Naive B cell (primary cell): ENCODE data around the gene ALPK3. TPM values are rescaled to one million over a fixed set of nuclear protein-coding genes. Genes with fewer than 3 reads are reported as not detected.
A peak's percentile ranks its signal among the peaks of the same experiment; 100 is the strongest.

Experiments used
- ATAC-seq, 2 donors: fragments of 150-1000 bp; cut with Tn5 transposase; 2 replicates each; pipeline ENCODE4 v1.10.0; 2021; ENCODE audit warnings: low read depth in 2 of 2, mild to moderate bottlenecking in 2 of 2, moderate library complexity in 2 of 2
- DNase-seq: peaks from one replicate; pipeline ENCODE4 v3.0.0; 2022
- H3K27ac Mint-ChIP-seq, 6 donors: one replicate each; pipeline ENCODE4 v1.8.0; 2020 to 2022; ENCODE audit warnings: mild to moderate bottlenecking in 6 of 6, mixed read lengths in 6 of 6, moderate library complexity in 5 of 6, inconsistent platforms in 2 of 6
- H3K27me3 Mint-ChIP-seq, 3 donors: one replicate each; pipeline ENCODE4 v1.8.0; 2021 to 2022; ENCODE audit warnings: mixed read lengths in 3 of 3, mild to moderate bottlenecking in 1 of 3
- H3K36me3 Mint-ChIP-seq, 2 donors: one replicate each; pipeline ENCODE4 v1.8.0; 2020 to 2022; ENCODE audit warnings: mixed read lengths in 2 of 2, inconsistent platforms in 1 of 2, mild to moderate bottlenecking in 1 of 2
- H3K4me1 Mint-ChIP-seq, 3 donors: one replicate each; pipeline ENCODE4 v1.8.0; 2020 to 2022; ENCODE audit warnings: mixed read lengths in 3 of 3, inconsistent platforms in 1 of 3, mild to moderate bottlenecking in 1 of 3, moderate library complexity in 1 of 3
- H3K4me3 Mint-ChIP-seq, 8 donors: one replicate each; pipeline ENCODE4 v1.8.0; 2020 to 2022; ENCODE audit warnings: mild to moderate bottlenecking in 8 of 8, mixed read lengths in 8 of 8, moderate library complexity in 8 of 8, inconsistent platforms in 2 of 8
- H3K9me3 Mint-ChIP-seq, 7 donors: one replicate each; pipeline ENCODE4 v1.8.0; 2020 to 2022; ENCODE audit warnings: mixed read lengths in 7 of 7, mild to moderate bottlenecking in 5 of 7, inconsistent platforms in 2 of 7, moderate library complexity in 1 of 7
- polyA plus RNA-seq, 6 donors: library from polyadenylated mRNA; unstranded; fragments of 300-500 nt; fragmentation: Illumina TruSeq; gene quantifications; one replicate each; pipeline ENCODE4 v1.2.3, GENCODE V29; 2021; ENCODE audit warnings: low read depth in 6 of 6

The ALPK3 gene
- polyA plus RNA-seq, 6 donors from 2014 or later = 0.04 to 0.23 TPM; not detected in 4

DNA sequence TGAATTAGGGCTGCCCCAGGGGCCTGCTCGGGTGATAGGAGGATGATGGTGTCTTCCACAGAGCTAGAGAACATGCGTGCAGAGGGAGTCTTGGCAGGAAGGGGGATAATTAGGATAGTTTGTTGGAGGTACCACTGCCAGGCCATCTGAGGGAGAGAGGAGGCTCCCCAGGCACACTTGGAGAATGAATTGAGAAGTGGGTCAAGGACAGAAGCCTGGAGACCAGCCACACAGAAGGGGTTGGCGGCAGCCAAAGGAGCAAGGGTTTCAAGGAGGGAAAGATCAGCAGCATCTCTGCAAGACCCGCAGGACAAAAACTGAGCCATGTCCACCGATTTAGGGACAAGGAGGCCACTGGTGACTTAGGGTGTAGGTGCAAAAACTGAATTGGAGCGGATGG, 74.2 kb downstream of the ALPK3 start:
- DNase-seq (no peak), ATAC-seq (no peak)
- peaks cover 4 to 19% (median 14%) of the 10 kb centered on the region in 3 donors for H3K27me3 Mint-ChIP-seq
- no peaks in the 10 kb centered on the region for H3K36me3 Mint-ChIP-seq
- no peak overlapping the region for H3K27ac Mint-ChIP-seq
- peaks cover 0 to 4% (median 2%) of the 10 kb centered on the region in 3 donors for H3K4me1 Mint-ChIP-seq
- no peaks in the 10 kb centered on the region for H3K9me3 Mint-ChIP-seq
- no peak overlapping the region for H3K4me3 Mint-ChIP-seq

DNA sequence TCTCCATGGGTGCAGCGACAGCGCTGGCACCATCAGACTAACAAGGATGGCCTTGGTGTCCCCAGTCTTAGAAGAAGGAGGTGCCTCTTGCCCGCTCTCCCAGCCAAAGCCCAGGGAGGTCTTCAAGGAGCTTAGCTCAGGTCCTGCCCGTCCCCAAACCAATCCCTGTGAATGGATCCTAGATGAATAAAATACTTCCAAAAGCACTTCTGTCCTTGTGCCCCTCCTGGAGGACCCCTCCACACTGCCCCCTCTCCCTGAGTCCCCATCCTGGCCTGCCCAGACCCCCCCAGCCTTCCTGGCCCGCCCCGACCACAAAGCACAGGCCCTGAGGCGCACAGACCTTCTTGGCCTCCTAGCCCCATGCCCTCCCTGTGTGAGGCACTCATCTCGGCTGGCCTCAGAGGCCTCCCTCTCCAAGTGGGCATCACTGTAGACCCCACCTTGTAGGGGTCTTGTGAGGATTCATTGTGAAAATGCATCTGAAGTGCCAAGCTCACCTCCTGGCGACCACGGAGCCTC, 75.7 kb downstream of the ALPK3 start:
- H3K9me3 Mint-ChIP-seq = no peaks in the 10 kb centered on the region
- no peak for ATAC-seq
- H3K27ac Mint-ChIP-seq = no peak overlapping the region

DNA sequence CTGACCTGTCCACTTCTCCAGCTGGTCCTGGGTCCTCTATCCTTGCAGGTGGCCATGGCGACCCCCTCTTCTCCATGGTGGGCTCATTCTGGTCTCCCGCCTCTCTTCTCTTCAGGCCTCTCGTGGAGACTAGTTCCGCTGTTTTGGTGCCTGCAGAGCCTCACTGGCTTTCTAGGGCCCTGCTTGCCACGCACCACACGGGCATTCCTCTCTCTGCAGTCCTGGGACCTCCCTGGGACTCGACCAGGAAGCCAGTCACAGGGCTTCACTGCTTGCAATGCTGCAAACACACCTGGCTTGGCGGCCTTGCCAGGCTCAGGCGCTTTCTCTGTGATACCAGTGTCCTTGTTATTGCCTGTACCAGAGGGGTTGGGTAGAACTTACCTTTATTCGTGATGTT, 76.5 kb downstream of the ALPK3 start:
- no peak overlapping the region for H3K4me3 Mint-ChIP-seq
- H3K36me3 Mint-ChIP-seq = peaks cover 0 to 3% of the 10 kb centered on the region in 2 donors
- no peak for DNase-seq
- H3K27ac Mint-ChIP-seq = peak overlapping the region in 3 of 6 donors; percentile 37 to 80 (median 75)
- H3K4me1 Mint-ChIP-seq = peaks cover 0 to 4% (median 2%) of the 10 kb centered on the region in 3 donors
- H3K9me3 Mint-ChIP-seq = peaks cover 0 to 1% (median 1%) of the 10 kb centered on the region in 7 donors
- no peak for ATAC-seq
- peaks cover 4 to 22% (median 16%) of the 10 kb centered on the region in 3 donors for H3K27me3 Mint-ChIP-seq

More for the DNA sequence above, 75.7 kb downstream of the ALPK3 start:
- no peak for DNase-seq
- Mint-ChIP-seq H3K4me1 (peaks cover 0 to 4% (median 2%) of the 10 kb centered on the region in 3 donors), H3K27me3 (peaks cover 4 to 19% (median 14%) of the 10 kb centered on the region in 3 donors), H3K4me3 (no peak overlapping the region), H3K36me3 (no peaks in the 10 kb centered on the region)

DNA sequence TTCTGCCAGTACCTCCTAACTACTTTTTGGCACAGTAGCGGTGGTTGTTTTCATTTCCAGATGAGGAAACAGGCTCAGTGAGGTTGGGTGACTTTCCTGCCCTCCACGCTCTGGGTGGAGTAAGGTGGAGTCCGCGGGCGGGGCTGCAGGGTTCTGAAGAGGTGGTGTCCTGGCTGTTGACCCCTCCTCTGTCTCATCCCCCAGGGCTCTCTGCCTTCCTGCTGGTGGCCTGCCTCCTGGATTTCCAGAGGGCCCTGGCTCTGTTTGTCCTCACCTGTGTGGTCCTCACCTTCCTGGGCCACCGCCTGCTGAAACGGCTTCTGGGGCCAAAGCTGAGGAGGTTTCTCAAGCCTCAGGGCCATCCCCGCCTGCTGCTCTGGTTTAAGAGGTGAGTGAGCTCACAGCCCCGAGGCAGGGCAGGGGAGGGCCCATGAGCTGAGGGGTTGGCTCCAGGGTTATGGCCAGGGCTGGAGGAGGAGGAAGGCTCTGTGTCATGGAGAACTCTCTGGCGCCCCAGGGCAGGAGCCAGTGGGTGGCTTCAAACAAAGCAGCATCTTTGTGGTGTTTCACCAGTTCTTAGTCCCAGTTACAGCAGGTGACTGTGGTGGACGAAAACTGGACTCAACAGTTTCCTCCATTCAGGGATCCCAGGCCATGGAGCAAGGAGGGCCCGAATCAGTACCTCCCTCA, 77.7 kb downstream of the ALPK3 start:
- peaks cover 0 to 14% (median 11%) of the 10 kb centered on the region in 7 donors for H3K9me3 Mint-ChIP-seq
- H3K36me3 Mint-ChIP-seq = peaks cover 0 to 16% of the 10 kb centered on the region in 2 donors
- H3K27ac Mint-ChIP-seq = no peak overlapping the region
- DNase-seq (no peak), ATAC-seq (no peak)
- H3K4me1 Mint-ChIP-seq = peaks cover 0 to under 1% (median 0%) of the 10 kb centered on the region in 3 donors
- no peak overlapping the region for H3K4me3 Mint-ChIP-seq
- peaks cover 4 to 33% (median 29%) of the 10 kb centered on the region in 3 donors for H3K27me3 Mint-ChIP-seq

DNA sequence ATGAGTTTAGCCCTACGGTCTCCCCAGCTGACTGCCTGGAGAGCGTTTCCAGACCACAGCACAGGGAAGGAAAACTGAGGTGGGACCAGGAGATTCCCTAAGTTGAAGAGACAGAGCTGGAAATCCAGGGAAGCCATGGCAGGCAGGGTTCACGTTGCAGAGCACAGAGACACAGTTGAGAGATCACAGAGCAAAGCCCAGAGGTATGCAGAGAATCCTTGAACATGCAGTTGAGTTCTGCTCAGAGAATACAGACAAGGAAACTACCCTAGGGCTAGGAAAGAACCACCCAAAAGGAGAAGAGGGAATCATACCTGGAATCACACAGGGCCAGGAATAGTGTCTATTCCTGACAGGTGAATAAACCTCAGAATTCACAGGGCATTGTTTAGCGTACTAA, 81.6 kb downstream of the ALPK3 start:
- H3K4me1 Mint-ChIP-seq = no peaks in the 10 kb centered on the region

DNA sequence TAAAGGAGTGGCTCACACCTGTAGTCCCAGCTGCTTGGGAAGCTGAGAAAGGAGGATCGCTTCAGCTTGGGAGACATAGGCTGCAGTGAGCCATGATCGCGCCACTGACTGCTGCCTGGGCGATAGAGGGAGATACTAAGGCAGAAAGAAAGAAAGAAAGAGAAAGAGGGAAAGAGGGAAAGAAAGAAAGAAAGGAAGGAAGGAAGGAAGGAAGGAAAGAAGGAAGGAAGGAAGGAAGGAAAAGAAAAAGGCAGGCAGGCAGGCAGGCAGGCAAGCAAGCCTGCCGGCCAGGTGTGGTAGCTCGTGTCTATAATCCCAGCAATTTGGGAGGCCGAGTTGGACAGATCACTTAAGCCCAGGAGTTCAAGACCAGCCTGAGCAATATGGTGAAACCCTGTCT, 82.6 kb downstream of the ALPK3 start:
- no peak for ATAC-seq
- Mint-ChIP-seq H3K27ac (peak overlapping the region in 2 of 6 donors; percentile 57 to 58), H3K27me3 (peaks cover 0 to 17% (median 15%) of the 10 kb centered on the region in 3 donors), H3K36me3 (peaks cover 0 to 24% of the 10 kb centered on the region in 2 donors), H3K4me3 (no peak overlapping the region), H3K4me1 (no peaks in the 10 kb centered on the region), H3K9me3 (peaks cover 9 to 27% (median 17%) of the 10 kb centered on the region in 7 donors)
- DNase-seq = no peak

More for the DNA sequence above, 81.6 kb downstream of the ALPK3 start:
- Mint-ChIP-seq H3K4me3 (no peak overlapping the region), H3K27me3 (peaks cover 4 to 17% (median 15%) of the 10 kb centered on the region in 3 donors), H3K36me3 (peaks cover 0 to 24% of the 10 kb centered on the region in 2 donors), H3K9me3 (peaks cover 9 to 27% (median 17%) of the 10 kb centered on the region in 7 donors), H3K27ac (no peak overlapping the region)
- ATAC-seq = no peak
- DNase-seq = no peak

DNA sequence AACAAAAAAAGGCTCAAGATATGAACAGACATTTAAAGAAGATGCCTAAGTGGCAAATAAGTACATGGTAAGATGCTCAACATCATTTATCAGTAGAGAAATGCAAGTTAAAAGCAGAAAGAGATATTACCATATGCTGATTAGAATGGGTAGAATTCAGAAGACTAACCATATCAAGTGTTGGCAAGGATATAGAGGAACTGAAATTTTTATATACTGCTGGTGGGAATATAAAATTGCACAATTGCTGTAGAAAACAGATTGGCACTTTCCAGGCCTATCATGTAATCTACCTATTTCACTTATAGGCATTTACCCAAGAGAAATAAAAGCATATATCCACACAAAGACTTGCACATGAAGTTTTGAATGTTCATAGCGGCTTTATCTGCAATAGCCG, 84.4 kb downstream of the ALPK3 start:
- H3K4me3 Mint-ChIP-seq = no peak overlapping the region
- peaks cover 0 to 24% of the 10 kb centered on the region in 2 donors for H3K36me3 Mint-ChIP-seq
- ATAC-seq = no peak
- peaks cover 0 to 17% (median 15%) of the 10 kb centered on the region in 3 donors for H3K27me3 Mint-ChIP-seq
- DNase-seq = no peak
- peaks cover 9 to 27% (median 17%) of the 10 kb centered on the region in 7 donors for H3K9me3 Mint-ChIP-seq
- H3K4me1 Mint-ChIP-seq = no peaks in the 10 kb centered on the region
- H3K27ac Mint-ChIP-seq = no peak overlapping the region

DNA sequence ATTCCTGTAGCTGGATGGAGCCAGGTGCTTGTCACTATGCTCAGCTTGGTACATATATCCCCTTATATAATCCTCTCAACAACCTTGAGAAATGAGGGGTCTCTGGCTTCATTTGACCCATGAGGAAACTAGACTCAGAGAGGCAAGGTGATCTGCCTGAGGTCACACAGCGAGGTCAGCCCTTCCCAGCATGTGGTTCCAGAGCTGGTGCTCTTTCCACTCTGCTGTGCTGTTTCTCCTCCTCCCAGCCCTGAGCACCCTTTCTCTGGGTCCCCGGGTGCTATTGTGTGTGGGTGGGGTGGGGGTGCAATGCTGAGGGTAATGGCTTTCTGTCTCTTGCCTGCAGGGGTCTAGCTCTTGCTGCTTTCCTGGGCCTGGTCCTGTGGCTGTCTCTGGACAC, 86.6 kb downstream of the ALPK3 start:
- DNase-seq (no peak), ATAC-seq (no peak)
- Mint-ChIP-seq H3K4me3 (no peak overlapping the region), H3K4me1 (no peaks in the 10 kb centered on the region), H3K27ac (no peak overlapping the region), H3K36me3 (peaks cover 0 to 20% of the 10 kb centered on the region in 2 donors), H3K27me3 (peaks cover 0 to 13% (median 11%) of the 10 kb centered on the region in 3 donors), H3K9me3 (peaks cover 7 to 25% (median 16%) of the 10 kb centered on the region in 7 donors)

DNA sequence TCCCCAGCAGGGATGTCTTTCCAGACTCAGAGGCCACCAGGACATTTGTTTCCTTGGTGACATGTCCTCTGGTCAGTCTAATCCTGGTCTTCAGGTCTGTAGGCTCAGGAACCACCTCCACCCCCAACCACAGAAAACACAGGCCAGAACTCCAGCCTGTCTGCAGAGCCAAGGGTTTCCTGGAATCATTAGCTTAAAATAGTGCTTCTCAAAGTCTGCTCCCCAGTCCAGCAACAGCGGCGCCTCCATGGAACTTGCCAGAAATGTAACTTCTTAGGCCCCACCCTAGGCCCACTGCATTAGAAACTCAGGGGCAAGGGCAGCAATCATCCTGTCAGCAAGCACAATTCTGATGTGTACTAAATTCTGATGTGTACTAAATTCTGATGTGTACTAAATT, 87.3 kb downstream of the ALPK3 start:
- H3K27ac Mint-ChIP-seq = no peak overlapping the region
- peaks cover 0 to 13% of the 10 kb centered on the region in 2 donors for H3K36me3 Mint-ChIP-seq
- no peaks in the 10 kb centered on the region for H3K4me1 Mint-ChIP-seq
- no peak overlapping the region for H3K4me3 Mint-ChIP-seq
- H3K27me3 Mint-ChIP-seq = peaks cover 0 to 7% (median 5%) of the 10 kb centered on the region in 3 donors
- ATAC-seq = no peak
- no peak for DNase-seq
- H3K9me3 Mint-ChIP-seq = peaks cover 7 to 18% (median 9%) of the 10 kb centered on the region in 7 donors

DNA sequence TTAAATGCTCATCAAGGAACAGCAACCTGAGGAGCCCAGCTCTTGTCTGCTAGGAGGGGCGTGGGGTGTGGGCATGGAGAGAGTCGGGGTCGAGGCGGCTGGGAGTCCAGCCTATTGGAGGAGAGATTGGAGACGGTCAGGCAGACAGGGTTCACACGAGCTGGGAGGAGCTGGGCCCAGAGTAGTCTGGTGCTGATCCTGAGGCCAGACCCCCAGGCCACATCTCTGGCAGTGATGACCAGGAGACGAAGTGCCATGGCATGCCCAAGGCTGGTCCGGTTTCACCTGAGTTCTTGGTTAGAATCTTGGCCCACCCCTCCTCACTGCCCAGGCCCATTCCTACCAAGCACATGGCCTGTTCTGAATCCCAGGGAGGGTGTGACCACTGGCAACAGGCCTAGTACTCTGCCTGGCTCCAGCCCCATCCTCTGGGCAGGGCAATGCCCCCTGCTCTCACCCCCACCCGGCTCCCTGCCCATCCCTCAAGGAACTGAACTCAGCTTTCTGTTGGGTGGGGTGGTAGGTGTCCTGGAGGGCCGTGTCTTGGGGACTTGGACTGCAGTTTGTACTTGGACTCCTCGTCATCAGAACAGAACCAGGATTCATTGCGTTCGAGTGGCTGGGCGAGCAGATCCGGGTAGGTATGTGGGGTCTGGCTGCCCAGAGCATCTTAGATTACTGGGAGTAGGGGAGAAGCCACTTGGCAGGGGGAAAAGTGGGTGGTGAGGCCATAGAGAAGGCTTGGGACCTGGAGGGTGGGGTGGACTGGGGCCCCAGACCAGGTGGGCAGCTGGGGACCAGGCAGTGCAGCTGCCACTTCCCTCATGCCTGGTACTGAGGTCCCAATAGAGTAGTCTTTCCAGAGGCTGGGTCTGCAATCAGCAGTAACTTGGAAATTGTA, 88.1 kb downstream of the ALPK3 start:
- peaks cover 0 to 7% of the 10 kb centered on the region in 2 donors for H3K36me3 Mint-ChIP-seq
- ATAC-seq (no peak), DNase-seq (no peak)
- H3K27ac Mint-ChIP-seq = no peak overlapping the region
- H3K4me1 Mint-ChIP-seq = no peaks in the 10 kb centered on the region
- H3K27me3 Mint-ChIP-seq = peaks cover 0 to 3% (median 0%) of the 10 kb centered on the region in 3 donors
- H3K4me3 Mint-ChIP-seq = no peak overlapping the region
- H3K9me3 Mint-ChIP-seq = peaks cover 4 to 15% (median 7%) of the 10 kb centered on the region in 7 donors

DNA sequence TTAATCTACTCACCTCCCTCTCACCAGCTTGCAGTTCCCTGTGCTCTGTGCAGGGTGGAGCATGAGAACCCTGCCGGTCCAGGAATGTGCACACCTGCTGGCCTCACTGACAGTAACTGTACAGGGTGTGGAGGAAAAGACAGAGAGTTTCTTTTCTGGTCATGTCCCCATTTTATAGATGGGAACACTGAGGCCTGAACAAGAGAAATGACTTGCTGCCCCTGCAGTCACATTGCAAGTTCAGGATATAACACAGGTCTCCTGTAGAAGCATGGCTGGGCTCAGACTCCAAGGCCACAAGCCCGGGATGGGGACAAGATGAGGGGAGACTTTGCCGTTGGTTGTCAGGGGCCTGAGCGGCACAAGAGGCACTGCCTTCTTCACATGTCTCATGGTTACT, 90.6 kb downstream of the ALPK3 start:
- Mint-ChIP-seq H3K36me3 (no peaks in the 10 kb centered on the region), H3K4me1 (peaks cover 0 to 2% (median 0%) of the 10 kb centered on the region in 3 donors), H3K9me3 (no peaks in the 10 kb centered on the region), H3K27me3 (peaks cover 0 to 8% (median 3%) of the 10 kb centered on the region in 3 donors), H3K27ac (no peak overlapping the region), H3K4me3 (no peak overlapping the region)
- DNase-seq (no peak), ATAC-seq (no peak)

DNA sequence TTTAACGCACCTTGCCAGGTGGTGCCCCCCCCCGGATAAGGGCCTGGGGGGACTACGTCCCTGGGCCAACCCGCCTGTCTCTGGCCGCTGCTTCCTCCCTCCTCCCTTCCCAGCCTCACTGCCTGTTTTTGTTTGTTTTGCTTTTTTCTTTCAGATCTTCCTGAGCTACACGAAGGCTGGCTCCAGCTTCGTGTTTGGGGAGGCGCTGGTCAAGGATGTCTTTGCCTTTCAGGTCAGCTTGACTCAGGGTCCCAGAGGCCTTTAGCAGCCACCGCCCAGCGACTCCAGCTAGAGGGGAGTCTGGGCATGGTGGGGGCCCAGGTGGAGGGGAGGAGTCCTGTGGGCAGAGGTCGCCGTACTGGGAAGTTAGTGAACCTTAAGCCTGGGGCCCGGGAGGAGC, 91.4 kb downstream of the ALPK3 start:
- Mint-ChIP-seq H3K27me3 (peaks cover 0 to 8% (median 4%) of the 10 kb centered on the region in 3 donors), H3K36me3 (no peaks in the 10 kb centered on the region), H3K4me3 (no peak overlapping the region), H3K27ac (no peak overlapping the region), H3K4me1 (peaks cover 0 to 2% (median 0%) of the 10 kb centered on the region in 3 donors), H3K9me3 (no peaks in the 10 kb centered on the region)
- ATAC-seq (no peak), DNase-seq (no peak)

DNA sequence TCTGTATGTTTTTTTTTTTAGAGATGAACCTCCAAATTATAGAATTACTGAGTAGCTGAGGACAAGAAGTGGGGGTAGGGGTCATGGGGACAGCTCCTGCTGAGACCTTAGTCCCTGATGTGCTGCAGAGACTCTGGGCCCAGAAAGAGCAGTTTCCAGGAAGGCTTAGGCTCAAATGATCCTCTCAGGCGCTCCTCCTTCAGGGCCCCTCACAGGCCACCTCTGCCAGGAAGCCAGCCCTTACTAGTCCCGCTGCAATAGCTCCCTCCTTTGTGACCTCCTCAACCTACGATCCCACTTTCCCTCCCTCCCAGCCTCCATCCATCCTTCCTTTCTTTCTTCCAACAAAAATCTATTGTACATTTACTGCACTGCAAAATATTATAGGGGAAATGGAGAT, 91.9 kb downstream of the ALPK3 start:
- Mint-ChIP-seq H3K4me3 (no peak overlapping the region), H3K9me3 (no peaks in the 10 kb centered on the region), H3K27ac (peak overlapping the region in 2 of 6 donors; percentile 11 to 18), H3K27me3 (peaks cover 0 to 8% (median 4%) of the 10 kb centered on the region in 3 donors), H3K36me3 (no peaks in the 10 kb centered on the region), H3K4me1 (peaks cover 0 to 2% (median 0%) of the 10 kb centered on the region in 3 donors)
- DNase-seq (no peak), ATAC-seq (no peak)
